ENCODE data around the gene SEC14L3. TPM values are rescaled to one million over a fixed set of nuclear protein-coding genes. Genes with fewer than 3 reads are reported as not detected.
A peak's percentile ranks its signal among the peaks of the same experiment; 100 is the strongest.

Gene SEC14L3
- total and polyA plus RNA-seq, 2 donors from 2014 or later = not detected

- Histone ChIP-seq H3K9ac (ENCODE audit: low read length in 3 of 3) (no peak overlapping the region), H3K9me3 (ENCODE audit: control insufficient read depth in 2 of 3, insufficient read depth in 1 of 3, low read length in 3 of 3) (no peaks in the 10 kb centered on the region), H3K4me3 (ENCODE audit: low read length in 3 of 3) (no peak overlapping the region), H3K27ac (ENCODE audit: low read depth in 2 of 2, low read length in 2 of 2) (no peak overlapping the region), H3K27me3 (ENCODE audit: control insufficient read depth, insufficient read depth, low read length) (no peaks in the 10 kb centered on the region), H3K36me3 (ENCODE audit: control insufficient read depth in 2 of 3, insufficient read depth in 3 of 3, low read length in 3 of 3) (no peaks in the 10 kb centered on the region), H3K4me1 (ENCODE audit: control insufficient read depth in 2 of 3, insufficient read depth in 2 of 3, low read depth in 1 of 3, low read length in 3 of 3) (no peaks in the 10 kb centered on the region)
- DNase-seq = peak in 3 of 5 donors; percentile 47 to 73 (median 61)
- no peak for TF ChIP-seq CTCF (IDR thresholded peaks at IDR 0.05; ENCODE audit: borderline replicate concordance, extremely low read depth, insufficient read depth)
- no peak for FAIRE-seq
- intact Hi-C loops (cut with DNase I) = no loop called here
Measured at GRCh38 chr22:30459181-30460052, 12.4 kb downstream of the SEC14L3 start.

GRCh38 chr22:30457981-30458380, 13.8 kb downstream of the SEC14L3 start:
- Histone ChIP-seq H3K36me3 (ENCODE audit: control insufficient read depth in 2 of 3, insufficient read depth in 3 of 3, low read length in 3 of 3) (no peaks in the 10 kb centered on the region), H3K9me3 (ENCODE audit: control insufficient read depth in 2 of 3, insufficient read depth in 1 of 3, low read length in 3 of 3) (no peaks in the 10 kb centered on the region), H3K9ac (ENCODE audit: low read length in 3 of 3) (no peak overlapping the region), H3K27ac (ENCODE audit: low read depth in 2 of 2, low read length in 2 of 2) (no peak overlapping the region), H3K4me3 (ENCODE audit: low read length in 3 of 3) (no peak overlapping the region), H3K27me3 (ENCODE audit: control insufficient read depth, insufficient read depth, low read length) (no peaks in the 10 kb centered on the region), H3K4me1 (ENCODE audit: control insufficient read depth in 2 of 3, insufficient read depth in 2 of 3, low read depth in 1 of 3, low read length in 3 of 3) (no peaks in the 10 kb centered on the region)
- intact Hi-C loops (cut with DNase I) = no loop called here
- FAIRE-seq (no peak), DNase-seq (no peak)
- TF ChIP-seq CTCF (IDR thresholded peaks at IDR 0.05; ENCODE audit: borderline replicate concordance, extremely low read depth, insufficient read depth) = no peak

DNA sequence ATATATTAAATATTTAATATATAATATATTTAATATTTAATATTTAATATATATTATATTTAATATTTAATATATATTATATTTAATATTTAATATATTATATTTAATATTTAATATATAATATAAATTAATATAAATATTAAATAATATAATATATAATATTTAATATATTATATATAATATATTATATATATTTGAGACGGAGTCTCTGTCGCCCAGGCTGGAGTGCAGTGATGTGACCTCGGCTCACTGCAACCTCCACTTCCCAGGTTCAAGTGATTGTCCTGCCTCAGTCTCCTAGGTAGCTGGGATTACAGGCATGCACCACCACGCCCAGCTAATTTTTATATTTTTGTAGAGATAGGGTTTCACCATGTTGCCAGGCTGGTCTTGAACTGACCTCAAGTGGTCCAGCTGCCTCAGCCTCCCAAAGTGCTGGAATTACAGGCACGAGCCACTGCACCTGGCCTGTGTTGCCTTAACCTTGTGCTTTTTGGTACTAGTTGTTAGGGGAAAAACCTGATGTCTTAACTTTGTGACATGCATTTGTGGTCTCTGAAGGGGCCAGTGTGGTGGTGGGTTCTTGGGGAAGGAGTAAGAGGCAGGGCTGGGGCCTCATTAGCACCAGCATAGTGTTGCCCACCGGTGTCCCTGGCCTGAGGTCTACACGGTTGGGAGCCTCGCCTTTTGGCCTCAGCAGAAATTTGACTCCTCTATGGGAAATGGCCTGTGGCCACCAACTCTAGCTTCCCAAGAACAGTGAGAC, 16.6 kb downstream of the SEC14L3 start:
- TF ChIP-seq CTCF (IDR thresholded peaks at IDR 0.05; ENCODE audit: borderline replicate concordance, extremely low read depth, insufficient read depth) = no peak
- intact Hi-C loops (cut with DNase I) = no loop called here
- no peak for DNase-seq
- Histone ChIP-seq H3K4me1 (ENCODE audit: control insufficient read depth in 2 of 3, insufficient read depth in 2 of 3, low read depth in 1 of 3, low read length in 3 of 3) (no peaks in the 10 kb centered on the region), H3K27ac (ENCODE audit: low read depth in 2 of 2, low read length in 2 of 2) (no peak overlapping the region), H3K9ac (ENCODE audit: low read length in 3 of 3) (no peak overlapping the region), H3K9me3 (ENCODE audit: control insufficient read depth in 2 of 3, insufficient read depth in 1 of 3, low read length in 3 of 3) (no peaks in the 10 kb centered on the region), H3K36me3 (ENCODE audit: control insufficient read depth in 2 of 3, insufficient read depth in 3 of 3, low read length in 3 of 3) (no peaks in the 10 kb centered on the region), H3K4me3 (ENCODE audit: low read length in 3 of 3) (no peak overlapping the region), H3K27me3 (ENCODE audit: control insufficient read depth, insufficient read depth, low read length) (no peaks in the 10 kb centered on the region)
- FAIRE-seq = no peak
